GM18519 (cell line): ENCODE results near the gene BCL2L11.

Experiments
- ATAC-seq: cut with Tn5 transposase; IDR thresholded peaks from one replicate; pipeline ENCODE4 v1.9.1; 2021; ENCODE audit warnings: mild to moderate bottlenecking, moderate library complexity; ENCODE audit not compliant: unreplicated experiment, low FRiP score

BCL2L11 gene

DNA sequence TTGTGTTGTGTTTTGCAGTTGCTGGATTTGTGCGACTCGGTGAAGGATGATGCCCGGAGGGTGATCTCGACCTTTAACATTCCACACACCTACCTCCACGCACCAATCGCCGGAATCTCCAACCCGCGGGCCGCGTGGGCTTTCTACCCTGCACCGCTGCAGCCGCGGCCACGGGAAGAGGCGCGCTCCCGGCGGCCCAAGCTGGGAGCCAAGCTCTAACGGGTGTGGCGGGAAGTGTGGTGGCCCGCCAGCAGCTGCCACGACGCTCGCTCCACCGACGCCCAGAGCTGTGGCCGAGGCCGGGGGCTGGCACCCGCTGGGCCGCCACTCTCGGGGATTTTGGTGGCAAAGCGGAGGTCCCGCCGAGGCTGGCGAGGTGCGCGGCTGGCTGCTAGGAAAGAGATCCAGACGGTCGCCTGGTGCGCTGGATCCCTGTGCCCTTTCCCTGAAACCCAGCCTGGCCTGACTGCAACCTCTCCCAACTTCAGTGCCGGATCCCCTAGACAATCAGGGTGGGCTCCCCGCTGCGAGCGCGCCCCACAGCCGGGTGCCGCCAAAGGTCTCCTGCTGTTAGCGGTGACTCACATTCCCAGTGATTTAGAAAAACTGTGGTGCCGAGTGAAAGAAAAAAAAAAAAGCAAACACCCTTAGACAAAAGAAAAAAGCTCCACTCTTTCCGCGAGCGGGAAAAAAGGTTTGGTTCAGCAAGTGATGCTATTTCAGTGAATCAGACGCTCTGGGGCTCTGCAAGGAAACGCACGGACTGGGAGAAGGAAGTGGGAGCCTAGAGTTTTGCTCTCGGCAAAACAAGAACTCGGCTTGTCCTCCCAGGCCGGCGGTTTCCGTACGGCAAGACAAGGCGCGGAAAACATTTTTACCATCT is 2.9 kb upstream of the BCL2L11 start:
- no peak for ATAC-seq

DNA sequence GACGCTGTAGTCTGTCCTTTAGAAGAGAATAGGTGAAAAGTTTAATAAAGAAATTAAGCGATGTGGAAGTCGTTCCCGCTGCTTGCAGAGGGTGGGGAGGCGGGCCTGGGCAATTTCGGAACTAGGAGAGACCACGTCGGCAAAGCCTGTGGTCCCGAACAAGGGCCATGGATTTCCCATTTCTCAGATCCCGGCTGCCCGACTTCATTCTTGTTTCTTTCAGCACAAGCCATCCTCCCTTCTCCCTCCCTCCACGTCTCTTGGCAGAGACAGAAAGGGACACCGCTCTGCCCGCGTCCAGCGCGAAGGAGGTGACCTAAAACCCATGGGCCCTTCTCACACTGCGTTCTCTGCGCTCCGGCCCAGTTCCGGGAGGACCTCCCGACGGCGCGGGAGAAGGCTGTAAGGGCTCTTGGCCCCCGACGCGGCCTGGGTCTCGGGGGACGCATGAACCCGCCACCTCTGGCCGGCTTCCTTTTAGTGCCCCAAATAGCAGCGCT is 2.2 kb upstream of the BCL2L11 start:
- no peak for ATAC-seq

DNA sequence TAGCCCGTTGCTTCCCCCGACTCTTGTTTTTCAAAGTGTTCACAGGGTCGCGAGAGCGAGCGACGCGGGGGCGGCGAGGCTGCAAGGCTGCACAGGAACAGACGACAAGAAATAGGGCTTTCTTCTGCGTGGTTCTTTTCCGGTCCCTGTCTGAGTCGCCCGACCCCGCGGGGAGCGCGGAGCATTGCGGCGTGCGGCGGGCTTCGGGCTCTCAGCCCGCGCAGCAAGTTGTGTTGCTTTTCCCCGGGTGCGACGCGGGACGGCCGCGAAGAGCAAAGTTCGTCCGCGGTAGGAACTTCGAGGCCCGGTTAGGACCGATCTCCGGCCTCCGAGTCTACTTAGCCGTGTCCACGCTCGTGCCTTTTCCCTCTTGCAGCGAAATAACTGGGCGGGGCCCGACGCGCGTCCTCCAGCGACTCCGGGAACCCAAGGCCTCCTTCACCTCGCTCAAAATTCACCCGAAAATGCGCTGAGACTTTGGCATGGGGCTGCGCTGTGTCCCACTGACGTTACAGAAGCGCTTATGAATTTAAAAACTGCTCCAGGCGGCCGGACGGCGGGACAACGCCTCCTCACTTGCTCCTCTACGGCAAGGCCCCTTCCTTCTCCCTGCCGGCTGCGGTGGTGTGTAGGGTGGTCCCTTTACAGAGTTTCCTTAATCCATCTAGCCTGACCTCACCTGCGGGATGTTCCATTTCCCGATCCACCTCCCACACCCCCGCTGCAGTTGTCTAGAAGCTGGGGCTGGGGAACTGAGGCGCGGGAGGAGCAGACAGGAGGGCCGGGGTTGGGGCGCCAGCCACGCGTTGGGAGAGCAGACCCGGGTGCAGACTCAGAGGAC is 1.5 kb upstream of the BCL2L11 start:
- no peak for ATAC-seq

DNA sequence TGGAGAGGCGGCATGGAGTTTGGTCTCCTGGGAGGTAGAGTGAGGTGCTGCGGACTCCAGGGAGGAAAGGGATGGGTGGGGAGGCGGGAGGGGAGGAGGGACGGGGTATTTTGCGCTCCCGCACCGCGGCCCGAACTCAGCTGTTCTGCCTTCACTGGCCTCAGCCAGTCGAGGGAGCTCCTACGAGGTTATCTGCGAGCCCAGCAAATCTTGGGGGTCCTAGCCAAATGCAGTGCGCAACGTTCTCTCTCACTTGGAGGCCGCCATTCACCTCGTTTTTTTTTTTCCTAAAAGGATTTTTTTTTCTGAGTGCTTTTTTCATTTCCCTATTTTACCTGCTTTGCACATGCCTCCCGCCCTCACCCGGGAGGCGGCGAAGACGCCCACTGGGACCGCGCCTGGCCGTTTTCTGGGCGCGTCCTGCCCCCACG is 877 bp upstream of the BCL2L11 start:
- no peak for ATAC-seq

DNA sequence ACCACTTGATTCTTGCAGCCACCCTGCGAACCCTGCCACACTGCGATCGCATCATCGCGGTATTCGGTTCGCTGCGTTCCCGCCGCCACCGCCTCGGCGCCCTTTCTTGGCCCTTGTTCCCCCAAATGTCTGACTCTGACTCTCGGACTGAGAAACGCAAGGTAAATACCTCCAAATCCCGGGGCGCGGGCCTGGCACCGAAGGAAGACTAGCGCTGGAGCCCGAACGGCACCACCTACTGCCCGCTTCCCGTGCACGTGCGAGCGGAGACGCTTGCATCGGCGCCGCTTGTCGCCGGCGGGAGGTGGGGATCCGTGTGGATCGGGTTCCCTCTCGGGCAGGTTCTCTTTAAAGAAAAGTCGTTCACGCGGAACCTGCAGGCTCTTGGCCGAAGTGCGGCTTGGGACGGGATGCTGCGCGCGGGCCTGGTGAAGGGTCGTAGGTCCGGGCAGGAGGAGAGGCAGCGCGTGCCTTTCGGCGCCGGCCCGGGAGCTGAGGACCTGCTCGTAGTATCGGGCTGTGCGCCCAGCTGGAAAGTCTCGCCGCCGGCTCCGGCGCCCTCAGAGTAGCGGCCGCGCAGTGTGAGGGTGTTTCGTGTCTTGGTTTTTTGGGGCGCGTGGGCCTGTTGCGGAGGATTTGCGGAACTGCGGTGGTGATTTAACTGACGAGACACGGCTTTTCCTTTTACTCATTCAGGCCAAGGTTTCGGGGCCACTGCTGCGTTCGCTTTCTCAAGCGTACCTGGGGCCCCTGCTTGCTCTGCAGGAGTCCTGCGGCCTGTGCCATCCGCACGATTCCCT is 514 bp downstream of the BCL2L11 start:
- no peak for ATAC-seq

DNA sequence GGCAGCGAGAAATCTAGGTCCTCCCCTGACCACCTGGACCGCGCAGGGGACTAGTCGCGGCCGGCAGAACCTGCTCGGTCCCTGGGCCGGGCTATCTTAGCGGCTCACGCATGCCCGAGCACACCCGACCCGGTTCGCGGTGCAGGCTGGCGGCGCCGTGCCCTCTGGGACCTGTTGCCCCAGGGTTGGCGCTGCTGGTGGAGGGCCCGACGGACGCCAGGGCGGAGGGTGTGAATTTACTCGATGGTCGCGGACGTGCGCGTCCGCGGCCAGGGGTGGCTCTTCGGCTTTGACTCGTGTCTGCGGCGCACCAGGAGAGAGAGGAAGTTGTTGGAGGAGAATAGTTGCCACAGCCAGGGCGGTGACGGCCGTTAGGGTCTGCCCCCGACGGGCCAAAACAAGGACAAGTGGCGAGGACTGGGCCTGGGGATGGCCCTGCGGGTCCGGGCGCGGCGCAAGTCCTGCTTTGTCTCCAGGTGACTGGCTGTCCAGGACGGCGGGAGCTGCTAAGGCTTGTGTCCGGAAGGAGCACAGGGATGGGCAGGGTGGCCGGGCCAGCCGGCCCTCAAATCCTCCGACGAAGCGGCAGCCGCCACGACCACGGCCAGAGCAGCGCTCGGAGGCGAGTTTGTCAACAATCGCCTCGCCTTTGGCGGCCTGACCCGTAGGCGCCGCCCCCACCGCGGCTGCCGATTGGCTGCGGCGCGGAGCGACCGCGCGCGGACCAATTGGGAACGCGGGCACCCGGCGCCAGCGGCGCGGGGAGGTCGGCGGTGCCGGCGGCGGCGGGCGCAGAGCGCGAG is 1.3 kb downstream of the BCL2L11 start:
- peak; percentile 35 for ATAC-seq

DNA sequence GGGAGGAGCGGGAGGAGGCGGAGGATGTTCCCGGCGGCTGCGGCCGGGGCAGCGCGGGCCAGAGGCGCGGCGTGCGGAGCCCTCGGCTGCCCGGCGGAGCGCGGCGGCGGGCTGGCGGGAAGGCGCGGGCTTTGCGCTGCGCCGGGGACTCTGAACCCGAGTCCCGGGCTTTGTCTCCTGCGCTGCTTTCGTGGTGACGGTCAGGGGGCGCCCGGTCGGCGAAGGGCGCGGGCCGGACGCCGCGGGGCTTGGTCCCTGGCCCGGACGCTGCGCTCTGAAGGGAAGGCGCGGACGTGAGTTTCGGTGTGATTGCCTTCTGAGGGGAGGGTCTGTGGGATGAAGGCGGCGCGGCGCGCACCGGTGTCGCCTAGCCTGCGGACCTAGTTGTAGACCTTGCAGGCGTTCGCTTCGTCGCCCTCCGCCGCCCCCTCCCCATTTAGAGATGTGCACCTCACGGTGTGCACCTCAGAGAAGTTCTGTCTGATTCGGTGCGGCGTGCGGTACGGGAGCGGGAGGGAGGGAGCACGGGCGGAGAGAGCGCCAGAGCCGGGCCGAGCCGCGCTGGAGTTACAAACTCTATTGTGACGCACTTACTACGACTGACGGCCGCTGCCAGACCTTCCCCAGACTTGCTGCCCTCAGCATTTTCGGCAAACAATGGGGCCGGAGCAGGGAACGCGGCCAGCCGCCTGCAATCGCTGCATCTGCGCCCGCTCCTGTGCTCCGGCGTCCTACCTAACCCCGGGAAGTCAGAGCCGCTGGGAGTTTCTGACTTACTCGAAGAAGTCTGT is 2.1 kb downstream of the BCL2L11 start:
- no peak for ATAC-seq

DNA sequence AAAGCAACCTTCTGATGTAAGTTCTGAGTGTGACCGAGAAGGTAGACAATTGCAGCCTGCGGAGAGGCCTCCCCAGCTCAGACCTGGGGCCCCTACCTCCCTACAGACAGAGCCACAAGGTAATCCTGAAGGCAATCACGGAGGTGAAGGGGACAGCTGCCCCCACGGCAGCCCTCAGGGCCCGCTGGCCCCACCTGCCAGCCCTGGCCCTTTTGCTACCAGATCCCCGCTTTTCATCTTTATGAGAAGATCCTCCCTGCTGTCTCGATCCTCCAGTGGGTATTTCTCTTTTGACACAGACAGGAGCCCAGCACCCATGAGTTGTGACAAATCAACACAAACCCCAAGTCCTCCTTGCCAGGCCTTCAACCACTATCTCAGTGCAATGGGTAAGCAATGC is 3.0 kb downstream of the BCL2L11 start:
- ATAC-seq = no peak

DNA sequence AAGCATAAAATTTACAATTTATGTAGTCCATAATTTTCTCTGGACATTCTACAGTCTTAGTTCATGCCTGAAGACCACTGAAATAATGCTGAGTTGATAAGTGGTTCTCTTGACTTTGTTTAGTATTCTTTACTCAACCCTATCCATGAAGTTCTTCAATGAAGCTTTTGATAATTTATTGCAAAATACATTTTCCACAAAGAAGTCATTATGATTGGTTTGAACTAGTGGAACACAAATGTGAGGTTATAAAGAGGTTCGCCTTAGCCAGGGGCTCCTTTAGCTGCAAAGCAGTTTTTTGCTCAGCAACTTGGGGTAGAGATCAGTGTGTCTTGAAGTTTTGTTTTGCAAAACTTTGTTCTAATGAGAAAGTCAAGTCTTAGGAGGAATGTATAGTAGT is 5.9 kb downstream of the BCL2L11 start:
- no peak for ATAC-seq

DNA sequence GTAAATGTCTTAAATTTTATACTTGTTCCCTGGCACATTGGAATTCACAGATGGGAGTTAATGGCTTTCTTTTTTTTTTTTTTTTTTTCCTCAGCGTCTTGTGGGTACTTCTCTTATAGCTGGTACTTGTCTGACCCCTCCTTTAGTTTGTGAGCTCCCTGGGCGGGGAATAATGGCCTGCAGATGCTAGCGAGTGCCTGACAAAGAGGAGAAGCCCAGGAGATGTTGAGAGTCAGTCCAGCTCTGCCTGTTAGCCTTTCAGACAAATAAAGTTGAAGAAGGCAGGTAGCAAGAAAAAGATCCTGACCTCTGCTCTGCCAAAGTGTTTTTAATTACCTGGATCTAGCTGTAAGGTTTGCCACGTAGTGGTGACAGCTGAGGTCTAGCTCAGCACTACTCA is 6.6 kb downstream of the BCL2L11 start:
- no peak for ATAC-seq

DNA sequence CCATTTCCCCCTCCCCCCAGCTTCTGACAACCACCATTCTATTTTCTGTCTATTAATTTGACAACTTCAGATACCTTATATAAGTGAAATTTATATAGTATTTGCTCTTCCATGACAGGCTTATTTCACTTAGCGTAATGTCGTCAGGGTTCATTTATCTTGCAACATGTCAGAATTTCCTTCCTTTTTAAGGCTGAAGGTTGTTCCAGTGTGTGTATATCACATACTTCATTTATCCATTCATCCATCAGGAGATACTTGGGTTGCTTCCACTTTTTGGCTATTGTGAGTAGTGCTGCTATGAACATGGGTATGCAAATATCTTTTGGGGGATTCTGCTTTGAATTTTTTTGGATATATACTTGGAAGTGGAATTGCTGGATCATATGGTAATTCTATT is 7.4 kb downstream of the BCL2L11 start:
- ATAC-seq = no peak

DNA sequence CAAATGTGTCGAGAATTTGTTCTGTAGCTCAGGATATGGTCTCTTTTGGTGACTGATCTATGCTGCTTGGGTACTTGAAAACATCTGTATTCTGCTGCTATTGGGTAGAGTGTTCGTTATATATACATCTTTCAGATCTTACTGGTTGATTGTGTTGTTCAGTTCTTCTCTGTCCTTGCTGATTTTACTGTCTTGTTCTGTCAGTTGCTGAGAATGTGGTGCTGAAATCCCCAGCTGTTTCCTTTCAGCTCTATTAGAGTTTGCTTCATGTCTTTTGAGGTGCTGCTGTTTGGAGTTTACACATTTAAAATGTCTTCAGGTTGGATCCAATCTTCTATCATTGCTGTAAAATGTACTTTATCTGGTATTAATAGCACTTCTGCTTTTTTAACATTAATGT is 12.9 kb downstream of the BCL2L11 start:
- ATAC-seq = no peak

DNA sequence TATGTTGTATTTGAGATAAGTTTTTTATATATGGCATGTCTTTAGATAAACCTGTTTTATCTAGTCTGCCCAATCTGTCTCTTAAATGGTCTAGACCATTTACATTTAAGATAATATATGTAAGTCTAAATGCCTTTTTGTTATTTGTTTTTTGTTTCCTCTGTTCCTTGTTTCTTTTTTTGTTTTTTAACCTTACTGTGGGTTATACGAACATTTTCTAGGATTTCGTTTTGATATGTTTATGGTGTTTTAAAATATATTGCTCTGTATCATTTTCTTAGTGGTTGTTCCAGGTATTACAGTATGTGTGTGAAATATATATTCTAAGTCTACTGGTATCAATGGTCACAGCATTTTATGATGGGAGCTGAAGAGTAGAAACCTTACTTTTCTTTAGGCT is 13.3 kb downstream of the BCL2L11 start:
- ATAC-seq = no peak

DNA sequence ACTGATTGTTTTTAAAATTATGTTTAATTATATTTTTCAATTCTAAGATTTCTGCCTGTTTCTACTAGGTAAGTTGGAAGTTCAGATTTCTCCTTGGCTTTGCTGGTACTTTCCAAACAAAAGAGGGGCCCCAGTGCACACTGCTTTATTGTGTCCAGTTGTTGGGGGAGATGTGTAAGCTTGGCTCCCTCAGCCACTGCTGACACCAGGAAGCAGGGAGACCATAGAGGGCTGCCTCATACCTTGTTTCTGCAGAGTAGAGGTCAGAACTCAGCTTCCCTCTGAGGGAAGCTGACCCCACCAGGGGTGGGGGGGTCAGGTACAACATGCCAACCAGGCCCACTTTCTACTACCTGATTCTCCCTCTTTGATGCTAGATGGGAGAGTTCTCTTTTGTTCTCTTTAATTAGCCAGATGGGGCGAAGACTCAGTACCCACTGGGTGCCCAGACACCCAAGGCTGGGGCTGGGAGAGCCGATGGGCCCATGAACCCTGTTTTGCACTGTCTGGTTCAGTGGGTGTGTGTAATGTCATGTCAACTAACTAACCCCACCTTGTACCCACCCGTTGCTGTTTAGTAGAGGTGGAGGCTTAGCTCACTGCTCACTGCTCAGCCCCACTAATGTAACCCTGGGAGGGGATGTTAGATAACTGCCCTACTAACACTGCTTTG is 14.7 kb downstream of the BCL2L11 start:
- no peak for ATAC-seq

DNA sequence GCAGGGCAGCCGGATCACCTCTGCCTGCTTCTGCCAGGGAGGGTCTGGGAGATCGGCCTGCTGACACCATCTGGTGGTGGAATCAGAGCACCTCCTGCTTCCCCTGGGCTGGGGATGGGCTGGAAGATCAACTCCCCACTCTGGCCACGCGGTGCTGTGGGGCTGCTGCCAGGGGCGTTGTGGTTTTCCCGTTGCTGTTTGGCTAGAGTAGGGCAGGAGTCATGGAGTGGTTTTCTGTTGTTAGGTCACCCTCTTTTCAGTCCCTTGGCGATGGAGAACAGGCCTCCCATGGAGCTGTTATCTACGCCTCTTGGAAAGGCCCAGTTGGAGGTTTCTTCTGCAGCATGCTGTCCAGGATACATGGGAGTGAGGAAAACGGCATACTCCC is 15.2 kb downstream of the BCL2L11 start:
- no peak for ATAC-seq

DNA sequence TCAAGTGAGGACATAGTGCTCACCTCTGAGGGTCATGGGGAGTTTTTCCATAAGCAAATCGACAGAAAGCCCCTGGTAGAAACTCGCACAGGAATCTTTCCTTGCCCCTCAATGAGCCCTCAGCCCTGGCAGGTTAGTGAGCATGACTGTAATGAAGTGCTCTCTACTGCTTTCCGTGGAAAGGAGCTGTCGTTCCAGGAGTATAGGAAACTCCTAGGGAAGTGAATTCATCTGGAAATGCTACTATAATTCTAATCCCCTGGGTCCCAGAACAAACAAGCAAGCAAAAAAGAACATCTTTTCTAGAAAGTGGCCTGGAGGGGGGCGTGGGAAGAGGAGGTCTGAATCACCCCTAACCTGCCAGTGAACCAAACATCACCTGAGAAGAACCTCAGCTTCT is 18.1 kb downstream of the BCL2L11 start:
- no peak for ATAC-seq

DNA sequence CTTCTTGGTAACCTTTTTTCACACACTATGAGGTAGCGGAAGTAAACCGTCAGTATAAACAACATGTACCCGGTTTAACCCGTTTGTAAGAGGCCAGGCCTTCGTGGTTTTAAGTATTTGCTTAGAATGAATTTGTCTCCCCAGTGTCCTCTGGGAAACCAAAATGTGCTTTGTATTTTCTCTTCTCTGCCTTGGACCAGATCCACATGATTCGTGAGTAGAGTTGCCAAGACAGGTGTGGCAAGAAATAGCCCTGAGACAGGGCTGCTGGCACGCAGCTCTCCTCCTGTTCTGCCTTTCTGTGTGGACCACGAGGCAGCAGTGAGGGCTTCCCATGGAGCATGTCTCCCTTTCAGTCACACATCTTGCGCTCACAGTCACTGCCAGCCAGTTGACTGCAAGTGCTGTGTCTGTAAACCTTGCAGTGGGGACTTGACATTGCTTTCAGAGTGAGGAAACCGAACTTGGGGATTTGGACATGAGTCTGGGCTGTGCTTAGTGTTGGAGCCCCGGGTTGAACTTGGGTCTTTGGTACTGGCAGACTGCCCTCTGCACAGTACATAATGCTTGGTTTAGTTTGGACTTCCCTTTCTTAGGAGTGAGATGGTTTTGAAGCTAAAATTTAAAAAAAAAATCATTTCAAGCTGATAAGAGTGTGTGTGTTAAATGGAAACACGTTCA is 19.1 kb downstream of the BCL2L11 start:
- no peak for ATAC-seq

DNA sequence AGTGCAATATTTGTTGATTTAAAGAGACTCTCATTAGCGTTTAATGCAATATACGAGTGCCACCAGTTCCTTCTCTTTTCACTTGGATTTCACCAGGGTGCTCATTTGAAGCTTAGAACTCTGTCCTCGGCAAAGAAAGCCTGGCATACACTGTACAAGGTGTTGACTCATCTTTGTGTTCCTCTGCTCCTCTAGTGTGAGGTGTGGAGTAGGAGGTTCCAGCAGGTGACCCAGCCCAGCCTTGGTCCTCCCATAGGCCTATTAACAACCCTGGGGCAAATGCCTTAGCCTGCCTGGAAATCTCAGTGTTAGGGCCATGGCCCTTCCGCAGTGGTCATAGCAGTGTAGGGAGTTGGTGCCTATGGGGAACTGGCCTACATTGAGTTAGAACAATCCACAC is 20.1 kb downstream of the BCL2L11 start:
- ATAC-seq = no peak
